Uterus (tissue), 2 donors: ENCODE results near the gene KIAA1217.

Experiments
- CTCF ChIP-seq, 4 experiments: fragments of 200-600 bp in 2 of 4; fragments of 450-650 bp in 2 of 4; sonication (generic) in 2 of 4; IDR thresholded peaks; one replicate each; pipeline ENCODE4 v1.5.1; 2016 to 2019; ENCODE audit warnings: antibody characterized with exemption in 4 of 4, mild to moderate bottlenecking in 2 of 4, moderate library complexity in 1 of 4
- POLR2A ChIP-seq, 2 donors: fragments of 450-650 bp; IDR thresholded peaks; one replicate each; pipeline ENCODE4 v1.6.1; 2016; ENCODE audit warnings: antibody characterized with exemption in 2 of 2, mild to moderate bottlenecking in 1 of 2, moderate library complexity in 1 of 2

- no peak for TF ChIP-seq CTCF (IDR thresholded peaks at IDR 0.05)
- TF ChIP-seq POLR2A (IDR thresholded peaks at IDR 0.05): no peak
Observed at GRCh38 chr10:24455447-24455846, 246.5 kb downstream of the KIAA1217 start.
